ENCODE measurements around the gene RNF112.
"Not testable (repeated sequence)": the region's sequence is repeated elsewhere in the genome, so short reads cannot be mapped to it uniquely, and the experiment has no call there.

RNF112 gene

DNA sequence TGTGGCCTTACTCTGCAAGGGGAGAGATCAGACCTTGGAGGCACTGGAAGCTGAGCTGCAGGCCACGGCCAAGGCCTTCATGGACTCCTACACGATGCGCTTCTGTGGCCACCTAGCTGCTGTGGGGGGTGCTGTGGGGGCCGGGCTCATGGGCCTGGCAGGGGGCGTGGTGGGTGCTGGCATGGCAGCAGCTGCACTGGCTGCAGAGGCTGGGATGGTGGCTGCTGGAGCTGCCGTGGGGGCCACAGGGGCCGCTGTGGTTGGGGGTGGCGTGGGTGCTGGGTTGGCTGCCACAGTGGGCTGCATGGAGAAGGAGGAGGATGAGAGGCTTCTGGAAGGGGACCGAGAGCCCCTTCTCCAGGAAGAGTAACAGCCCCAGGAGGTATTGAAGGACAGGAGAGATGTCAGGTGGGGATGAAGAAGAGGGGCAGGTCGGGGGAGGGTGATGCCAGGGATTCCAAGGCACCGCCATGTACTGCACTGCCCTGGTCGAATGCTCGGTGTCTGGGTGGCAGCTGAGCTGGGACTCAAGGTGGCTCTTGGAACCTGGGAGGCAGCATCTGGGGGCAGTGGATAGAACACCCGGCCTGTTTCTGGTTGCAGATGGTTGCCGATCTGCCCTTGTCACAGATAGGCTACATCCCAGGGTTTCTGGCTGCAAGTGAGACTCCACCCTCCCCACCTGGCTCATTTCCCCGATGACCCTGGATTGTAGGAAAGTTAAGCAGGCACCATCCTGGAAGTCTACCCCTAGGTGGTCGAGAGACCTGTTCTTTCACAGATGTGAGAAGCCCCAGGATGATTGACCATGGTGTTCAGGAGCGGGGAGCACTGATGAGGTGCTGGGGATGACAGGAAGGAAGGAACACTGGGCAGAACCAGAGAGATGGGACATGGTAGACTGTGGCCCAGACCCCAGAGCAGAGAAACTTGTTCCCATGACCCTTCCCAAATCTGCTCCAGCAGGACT lies 5.1 kb downstream of the RNF112 start:
- no peak for DNase-seq

DNA sequence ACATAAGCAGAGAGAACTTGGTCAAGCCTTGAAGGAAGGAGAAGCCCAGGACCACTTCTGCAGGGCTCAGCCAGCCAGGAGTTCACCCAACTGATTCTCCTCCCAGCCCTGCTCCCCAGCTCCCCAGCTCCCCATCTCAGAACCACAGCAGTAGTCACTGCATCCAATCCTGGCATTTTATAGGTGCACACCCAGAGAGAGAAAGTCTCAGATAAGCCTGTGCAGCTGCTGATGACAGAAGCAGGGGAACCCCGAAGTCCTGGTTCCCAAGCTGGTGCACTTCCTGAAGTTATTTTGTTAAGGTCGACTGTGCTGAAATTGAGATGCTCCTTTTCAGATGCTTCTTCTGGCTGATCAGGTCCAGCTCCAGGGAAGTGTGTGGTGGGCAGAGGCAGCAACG lies 6.6 kb downstream of the RNF112 start:
- DNase-seq: no peak

DNA sequence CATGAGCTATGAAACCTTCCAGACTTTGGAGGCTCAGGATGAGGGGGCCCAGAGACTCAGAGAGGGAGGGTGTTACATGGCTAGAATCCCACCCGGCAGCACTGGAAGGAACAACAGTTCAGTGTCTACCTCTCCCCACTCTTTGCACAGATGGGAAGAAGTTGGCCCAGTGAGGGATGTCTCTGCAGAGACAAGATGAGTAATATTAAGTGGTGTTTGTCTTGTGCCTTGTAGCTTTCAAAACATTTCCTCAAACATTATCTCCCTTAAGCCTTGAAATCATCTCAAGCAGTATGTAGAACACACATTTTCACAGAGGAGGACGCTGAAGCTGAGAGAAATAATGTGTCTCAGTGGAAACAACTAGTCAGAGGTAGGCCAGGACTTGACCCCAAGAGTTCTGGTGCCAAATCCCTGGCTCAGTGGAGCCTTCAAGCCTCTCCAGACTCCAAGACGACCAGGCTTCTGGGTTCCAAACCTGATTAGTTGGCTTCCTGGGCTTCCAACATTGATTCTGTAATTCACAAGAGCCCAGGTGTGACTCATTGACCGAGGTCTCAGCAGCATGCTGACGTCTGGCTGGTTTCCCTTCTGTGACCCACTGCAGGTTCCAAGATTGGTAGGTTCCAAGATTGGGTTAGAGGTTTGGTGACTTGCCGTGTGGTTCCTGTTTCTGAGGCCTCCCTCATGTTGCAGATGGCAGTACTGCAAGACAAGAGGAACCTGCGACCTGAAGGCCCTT lies 7.4 kb downstream of the RNF112 start:
- peak; percentile 16 to 30 for DNase-seq

DNA sequence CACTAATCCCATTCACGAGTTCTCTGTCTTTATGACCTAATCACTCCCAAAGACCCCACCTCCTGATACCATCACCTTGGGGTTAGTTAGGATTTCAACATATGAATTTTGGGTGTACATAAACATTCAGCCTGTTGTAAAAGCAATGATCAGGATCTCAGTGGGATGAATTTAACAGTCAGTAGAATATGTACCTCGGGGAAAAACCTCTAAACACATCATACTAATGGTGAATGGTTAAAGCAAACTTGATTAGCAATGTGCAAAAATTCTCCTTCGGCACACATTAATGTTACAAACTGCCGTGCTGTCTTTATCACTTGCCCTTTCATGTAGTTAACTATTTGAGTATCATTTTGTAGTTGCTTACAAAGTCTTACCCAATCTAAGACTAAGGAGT lies 10.2 kb downstream of the RNF112 start:
- DNase-seq: no peak

DNA sequence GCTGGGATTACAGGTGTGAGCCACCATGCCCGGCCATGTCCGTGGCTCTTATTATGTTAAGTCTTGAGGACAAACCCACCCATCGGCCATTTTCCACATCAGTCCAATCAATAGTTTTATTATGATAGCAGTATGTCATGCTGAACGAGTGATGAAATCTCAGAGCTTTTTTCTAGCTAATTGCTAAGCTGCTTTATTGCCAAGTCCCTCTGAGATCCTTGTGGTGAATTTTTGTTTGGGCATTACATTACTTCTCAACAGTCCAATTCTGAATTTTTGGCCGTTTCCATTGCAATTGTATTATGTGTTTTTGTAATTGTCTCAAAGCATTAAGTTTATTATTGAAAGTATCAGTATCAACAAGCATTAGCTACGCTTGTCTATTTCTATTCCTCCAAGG lies 10.9 kb downstream of the RNF112 start:
- no peak for DNase-seq

DNA sequence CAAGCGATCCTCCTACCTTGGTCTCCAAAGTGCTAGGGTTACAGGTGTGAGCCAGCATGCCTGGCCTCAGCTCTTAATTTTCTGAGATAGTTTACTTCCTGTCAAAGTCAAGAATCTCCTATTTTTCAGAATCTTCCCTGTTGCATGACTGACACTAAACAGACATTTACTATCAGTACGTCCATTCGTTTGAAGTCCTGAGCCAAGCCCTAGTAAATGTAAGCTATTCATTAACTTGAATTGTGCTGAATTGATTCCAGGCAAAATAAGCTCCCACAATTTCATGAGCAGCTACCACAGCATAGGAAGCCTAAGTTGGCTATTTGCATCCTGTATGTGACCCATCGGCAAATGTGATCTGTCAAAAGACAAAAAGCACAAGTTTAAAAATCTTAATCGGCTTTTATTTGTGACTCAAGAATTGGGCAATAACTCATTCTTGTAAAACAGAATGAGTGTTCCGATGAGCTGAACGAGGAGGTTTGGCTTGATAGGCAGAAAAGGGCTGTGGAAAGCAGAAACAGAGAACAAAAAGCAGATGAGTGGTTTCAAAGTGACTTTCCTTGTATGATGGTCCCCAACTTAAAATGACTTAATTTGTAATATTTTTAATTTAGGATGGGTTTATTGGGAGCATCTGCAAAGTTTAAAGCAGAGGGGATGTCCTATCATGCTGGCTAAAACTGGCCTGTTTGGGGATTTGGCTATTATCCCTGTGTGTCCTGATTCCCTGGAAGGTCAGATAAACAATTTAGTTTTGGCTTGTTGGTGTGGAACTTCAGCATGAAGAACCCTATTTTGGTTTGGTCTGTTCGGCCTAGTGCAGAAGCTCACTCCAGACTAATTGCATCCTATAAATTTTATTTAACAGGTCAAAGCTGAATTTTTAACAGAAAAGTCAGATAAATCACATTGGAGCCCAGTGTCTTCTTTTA lies 14.2 kb downstream of the RNF112 start:
- no peak for DNase-seq

DNA sequence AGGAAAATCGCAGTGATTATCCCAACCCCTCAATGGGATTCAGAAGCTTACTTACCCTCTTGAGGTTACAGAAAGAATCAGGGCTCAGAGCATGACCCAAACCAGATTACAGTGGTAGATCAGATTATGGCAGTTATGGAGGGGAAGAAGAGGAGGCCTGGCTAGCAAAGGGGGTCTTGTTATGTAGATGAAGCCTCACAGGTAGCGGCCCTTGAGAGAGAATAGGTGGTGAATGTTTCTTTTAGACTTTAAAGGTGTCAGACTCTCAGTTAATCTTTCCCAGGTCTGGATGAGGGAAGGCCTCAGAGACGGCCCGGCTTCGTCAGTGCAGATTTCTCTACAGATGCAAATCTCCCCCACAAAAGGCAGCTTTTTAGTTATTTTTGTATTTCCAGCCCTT lies 15.6 kb downstream of the RNF112 start:
- DNase-seq: no peak

DNA sequence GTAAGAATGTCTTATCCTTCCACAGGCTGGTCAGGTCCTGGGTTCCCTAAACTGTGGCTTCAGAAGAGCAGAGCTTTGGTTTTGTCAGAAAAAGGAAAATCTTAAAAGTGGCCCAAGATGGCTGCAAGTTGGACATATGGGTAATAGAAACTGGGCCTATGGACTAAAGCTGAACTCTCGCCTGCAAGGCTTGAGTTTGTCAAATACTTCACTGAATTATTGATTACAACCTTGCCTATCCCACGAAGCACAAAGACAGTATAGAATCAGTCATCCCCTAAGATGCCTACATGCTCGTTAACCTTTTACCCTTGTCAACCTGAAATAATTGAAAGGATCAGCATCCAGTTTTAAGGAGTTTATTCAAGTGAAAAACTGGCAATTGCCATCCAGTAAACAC lies 20.7 kb downstream of the RNF112 start:
- no peak for DNase-seq

DNA sequence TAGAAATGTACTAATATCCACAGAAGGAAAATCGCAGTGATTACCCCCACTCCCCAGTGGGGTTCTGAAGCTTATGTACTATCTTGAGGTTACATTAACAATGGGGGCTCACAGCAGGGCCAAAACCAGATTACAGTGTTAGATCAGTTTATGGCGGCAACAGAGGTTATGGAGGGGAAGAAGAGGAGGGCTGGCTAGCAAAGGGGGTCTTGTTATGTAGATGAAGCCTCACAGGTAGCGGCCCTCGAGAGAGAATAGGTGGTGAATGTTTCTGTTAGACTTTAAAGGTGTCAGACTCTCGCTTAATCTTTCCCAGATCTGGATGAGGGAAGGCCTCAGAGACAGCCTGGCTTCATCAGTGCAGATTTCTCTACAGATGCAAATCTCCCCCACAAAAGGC lies 22.2 kb downstream of the RNF112 start:
- DNase-seq: no peak

DNA sequence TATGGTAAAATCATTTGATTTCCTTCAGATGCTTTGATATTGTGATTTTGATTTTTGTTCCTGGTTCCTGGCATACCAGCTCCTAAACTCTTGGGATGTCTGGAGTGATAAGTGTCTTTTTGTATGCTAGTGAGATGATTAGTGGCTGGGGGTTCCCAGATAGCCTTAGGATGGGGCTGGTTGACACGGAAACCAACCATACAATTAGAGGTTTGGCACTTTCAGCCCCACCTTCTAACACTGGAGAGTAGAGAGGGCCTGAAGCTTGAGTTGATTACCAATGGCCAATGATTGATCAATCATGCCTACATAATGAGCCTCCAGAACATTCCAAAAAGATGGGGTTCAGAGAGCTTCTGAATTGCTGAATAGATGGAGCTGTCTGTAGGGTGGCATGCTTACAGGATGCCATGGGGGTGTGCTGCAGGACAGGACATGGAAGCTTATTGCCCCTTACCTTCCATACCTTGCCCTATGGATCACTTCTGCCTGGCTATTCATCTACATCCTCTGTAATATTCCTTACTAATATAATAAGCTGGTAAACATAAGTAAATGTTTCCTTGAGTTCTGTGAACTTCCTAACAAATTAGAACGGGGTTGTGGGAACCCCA lies 22.8 kb downstream of the RNF112 start:
- DNase-seq: no peak

DNA sequence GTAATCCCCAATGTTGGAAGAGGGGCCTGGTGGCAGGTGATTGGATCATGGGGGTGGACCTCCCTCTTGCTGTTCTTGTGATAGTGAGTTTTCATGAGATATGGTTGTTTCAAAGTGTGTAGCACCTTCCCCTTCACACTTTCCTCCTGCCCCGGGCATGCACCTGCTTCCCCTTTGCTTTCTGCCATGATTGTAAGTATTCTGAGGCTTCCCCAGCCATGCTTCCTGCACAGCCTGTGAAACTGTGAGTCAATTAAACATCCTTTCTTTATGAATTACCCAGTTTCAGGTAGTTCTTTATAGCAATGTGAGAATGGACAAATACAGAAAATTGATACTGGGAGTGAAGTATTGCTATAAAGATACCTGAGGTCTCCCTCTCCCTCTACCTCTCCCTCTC lies 29.4 kb downstream of the RNF112 start:
- peak; percentile 11 to 16 for DNase-seq

DNA sequence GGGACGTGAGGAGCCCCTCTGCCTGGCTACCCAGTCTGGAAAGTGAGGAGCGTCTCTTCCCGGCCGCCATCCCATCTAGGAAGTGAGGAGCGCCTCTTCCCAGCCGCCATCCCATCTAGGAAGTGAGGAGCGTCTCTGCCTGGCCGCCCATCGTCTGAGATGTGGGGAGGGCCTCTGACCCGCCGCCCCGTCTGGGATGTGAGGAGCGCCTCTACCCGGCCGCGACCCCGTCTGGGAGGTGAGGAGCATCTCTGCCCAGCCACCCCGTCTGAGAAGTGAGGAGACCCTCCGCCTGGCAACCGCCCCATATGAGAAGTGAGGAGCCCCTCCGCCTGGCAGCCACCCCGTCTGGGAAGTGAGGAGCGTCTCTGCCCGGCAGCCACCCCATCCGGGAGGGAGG lies 30.3 kb downstream of the RNF112 start:
- not testable (repeated sequence) for DNase-seq

DNA sequence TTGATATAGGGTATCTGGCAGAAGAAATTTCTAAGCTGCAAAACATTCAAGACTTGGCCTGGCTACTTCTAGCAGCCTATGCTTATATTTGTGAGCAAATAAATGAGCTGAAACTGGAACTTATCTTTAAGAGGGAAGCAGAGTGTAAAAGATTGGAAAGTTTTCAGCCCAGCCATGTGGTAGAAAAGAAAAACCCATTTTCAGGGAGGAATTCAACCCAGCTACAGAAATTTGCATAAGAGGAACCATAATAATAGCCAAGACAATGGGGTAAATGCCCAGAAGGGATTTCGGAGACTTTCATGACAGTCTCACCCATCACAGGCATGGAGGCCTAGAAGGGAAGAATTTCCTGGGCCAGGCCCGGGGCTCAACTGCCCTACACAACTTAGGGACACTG lies 31.7 kb downstream of the RNF112 start:
- DNase-seq: no peak

DNA sequence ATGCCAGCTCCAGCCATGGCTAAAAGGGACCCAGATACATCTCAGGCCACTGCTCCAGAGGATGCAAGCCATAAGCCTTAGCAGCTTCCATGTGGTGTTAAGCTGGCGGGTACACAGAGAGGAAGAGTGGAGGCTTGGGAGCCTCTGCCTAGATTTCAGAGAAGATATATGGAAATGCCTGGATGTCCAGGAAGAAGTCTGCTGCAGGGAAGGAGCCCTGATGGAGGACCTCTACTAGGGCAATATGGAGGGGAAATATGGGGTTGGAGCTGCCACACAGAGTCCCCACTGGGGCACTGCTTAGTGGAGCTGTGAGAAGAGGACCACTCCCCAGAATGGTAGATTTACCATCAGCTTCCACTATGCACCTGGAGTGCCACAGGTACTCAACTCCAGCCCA lies 32.1 kb downstream of the RNF112 start:
- DNase-seq: no peak

DNA sequence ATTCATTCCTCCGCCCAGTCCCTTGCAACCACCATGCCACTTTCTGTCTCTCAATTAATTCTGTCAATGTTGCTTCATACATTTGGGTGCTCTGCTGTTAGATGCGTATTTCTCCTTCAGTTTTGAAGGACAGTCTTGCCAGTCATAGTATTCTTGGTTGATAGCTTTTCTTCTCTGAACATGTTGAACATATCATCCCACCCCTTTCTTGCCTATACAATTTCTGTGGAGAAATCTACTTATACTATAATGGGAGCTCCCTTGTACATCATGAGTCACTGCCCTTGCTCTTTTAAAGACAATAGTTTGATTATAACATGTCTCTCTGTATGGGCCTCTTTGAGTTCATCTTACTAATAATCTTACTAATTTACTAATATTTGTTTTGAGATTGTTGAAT lies 34.1 kb downstream of the RNF112 start:
- no peak for DNase-seq

DNA sequence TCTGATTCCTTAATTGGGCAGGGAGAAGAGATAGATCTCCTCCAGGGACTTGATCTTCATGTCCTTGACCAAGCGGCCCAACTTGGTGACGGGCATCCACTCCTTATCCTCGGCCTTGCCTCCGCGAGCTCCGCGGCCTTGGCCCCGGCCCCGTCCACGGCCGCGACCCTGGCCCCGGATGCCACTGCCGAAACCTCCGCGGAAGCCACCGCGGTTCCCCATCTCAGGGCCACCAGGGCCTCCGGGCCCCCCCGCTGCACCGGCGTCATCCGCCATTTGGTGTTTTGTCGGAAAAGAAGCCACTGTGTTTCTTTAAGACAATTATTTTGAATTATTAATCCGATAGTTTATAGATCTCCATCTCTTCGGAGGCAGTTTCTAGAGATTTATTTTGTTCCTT lies 35.5 kb downstream of the RNF112 start:
- not testable (repeated sequence) for DNase-seq

DNA sequence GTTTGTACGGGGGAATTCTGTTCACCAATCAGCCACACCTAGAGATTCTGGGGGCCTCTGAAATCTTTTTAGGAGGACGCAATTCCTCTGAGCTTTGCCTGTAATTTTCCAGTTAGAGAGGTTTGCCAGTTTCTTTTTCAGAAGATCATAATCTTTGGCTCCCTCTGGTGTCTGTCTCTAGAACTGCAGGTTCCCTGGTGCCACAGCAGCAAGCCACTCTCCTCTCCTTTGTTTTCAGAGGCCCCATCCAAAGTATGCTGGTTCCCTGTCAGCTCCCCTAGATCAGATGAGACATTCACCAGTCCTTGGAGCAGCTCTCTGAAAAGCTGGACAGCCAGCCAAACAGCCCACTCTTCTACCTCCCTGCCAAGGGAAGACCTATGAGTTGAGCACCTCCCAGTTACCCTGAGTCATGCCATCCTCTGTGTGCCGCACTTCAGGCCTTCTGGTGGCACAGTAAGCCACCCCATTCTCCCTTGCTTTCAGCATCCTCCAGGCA lies 36.1 kb downstream of the RNF112 start:
- DNase-seq: peak; percentile 65 to 73

DNA sequence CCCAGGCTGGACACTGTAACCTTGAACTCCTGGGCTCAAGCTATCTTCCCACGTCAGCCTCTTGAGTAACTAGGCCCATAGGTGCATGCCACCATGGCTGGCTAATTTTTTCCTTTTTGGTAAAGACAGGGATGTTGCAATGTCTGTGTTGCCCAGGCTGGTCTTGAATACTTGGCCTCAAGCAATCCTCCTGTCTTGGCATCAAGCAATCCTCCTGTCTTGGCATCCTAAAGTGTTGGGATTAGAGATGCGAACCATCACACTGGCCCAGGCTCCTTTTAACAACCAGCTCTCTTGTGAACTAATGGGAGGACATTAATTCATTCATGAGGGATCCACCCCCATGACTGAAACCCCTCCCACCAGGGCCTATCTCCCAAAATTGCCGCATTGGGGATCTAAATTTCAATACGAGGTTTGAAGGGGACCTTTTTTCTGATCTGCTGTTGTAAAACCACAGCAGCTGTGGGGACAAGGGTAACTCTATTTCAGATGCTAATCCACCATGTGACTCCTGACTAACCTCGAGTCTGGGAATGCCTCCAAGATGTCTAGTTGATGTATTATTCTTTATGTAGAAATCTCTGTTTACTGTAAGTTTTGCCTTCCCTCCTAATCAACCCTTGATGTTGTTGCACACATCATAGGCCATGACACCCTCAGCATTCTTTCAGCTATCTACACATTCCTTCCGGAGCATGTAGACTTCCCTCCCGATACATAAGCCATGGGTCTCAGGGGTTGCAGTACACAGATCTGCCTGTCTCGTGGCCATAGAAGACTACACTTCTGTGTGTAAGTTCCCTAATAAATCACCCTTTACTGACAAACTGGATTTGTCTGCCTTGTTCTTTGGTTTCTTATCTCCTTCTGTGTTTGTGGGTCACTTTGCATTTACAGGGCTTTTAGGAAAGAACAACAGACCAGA lies 37.6 kb downstream of the RNF112 start:
- no peak for DNase-seq

DNA sequence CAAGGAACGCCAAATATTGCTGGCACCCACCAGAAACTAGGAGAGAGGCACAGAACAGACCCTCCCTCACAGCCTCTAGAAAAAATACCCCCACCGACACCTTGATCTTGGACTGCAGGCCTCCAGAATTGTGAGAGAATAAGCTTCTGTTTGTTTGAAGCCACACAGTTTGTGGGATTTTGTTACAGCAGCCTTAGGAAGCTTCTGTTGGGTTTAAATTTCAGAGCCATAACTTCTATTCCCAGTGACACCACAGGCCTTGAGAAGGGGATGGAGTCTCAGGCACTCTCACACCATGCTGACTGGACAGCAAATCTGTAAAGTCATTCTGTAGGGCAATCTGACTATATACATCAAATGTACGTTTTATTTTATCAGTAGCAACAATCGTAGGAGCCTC lies 38.6 kb downstream of the RNF112 start:
- no peak for DNase-seq

DNA sequence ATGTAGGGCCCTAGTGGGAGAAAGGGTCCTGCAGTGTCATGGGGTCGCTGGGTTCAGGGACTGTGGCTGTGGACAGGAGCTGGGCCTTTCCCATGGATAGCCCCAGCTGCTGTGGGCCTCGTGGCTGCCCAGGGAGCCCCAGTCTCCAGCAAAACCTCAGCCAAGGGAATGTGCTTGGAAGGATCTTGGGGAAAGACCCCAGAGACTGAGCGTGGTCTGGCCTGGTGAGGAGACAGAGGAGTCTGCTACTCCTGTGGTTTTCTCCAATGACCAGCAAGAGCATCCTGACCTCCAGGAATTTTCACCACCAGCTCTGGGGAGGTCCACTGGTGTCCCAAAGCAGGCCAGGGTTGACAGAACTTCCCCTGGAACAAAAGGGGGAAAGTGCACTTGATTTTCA lies 42.3 kb downstream of the RNF112 start:
- DNase-seq: no peak

DNA sequence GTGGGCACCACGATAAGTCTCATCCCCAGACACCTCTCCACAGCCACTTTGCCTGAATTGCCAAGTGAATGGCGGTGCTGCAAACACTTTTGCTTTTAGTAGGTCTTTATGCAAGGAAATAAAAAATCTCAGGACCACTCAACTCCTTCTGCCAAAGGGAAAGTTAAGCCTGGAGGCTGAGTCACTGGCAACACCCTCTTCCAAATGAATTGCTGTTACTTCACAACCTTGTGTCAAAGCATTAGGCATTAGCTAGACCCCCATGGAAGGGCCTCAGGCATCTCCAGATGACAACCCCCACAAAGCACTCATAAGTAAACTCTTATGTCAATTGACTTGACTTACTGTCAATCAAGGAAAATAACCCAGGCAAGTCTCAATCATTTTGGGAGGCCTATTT lies 43.0 kb downstream of the RNF112 start:
- DNase-seq: no peak
